Measurements from ENCODE around the gene PRLHR. TPM values are rescaled to one million over a fixed set of nuclear protein-coding genes. Genes with fewer than 3 reads are reported as not detected.

PRLHR gene
- total RNA-seq, 1 donor from 2014 or later = not detected

DNA sequence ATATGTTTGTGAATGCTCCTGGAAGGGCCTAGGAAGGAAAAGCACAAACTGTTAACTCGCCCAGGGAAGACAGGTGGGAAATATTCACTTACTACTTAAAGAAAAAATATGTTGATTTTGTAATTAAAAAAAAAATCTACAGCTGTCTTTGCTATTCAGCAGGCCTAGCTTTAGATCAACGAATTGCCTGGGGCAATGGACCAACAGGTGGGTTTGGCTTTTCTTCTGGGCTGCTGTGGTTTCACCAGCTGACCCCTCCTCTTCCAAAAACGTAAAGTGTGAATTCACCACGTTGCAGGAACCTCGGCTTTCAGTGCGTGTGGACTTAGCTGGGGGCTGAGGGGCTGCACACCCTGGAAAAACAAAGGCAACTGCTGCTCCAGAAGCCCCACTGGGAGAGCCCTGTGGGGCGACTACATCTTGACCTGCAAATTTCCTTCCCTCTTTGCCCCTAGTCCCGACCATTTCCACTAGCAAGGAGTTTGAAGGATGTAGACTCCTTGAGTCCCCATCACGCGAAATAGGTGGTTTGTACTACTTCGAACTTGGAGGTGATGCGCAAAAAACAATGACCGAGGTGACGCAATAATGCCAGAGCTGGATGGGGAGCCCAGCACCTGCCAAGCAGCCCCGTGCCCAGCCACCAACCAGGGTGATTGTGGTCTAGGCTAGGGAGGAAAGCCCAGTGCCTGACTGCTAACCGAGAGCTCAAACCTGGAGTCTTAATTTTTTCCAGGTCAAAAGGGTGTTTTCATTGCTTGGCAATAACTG lies 7.4 kb downstream of the PRLHR start:
- no peak for DNase-seq (ENCODE audit: low read depth)

GRCh38 chr10:118586911-118587310 lies 8.5 kb downstream of the PRLHR start:
- no peak for DNase-seq (ENCODE audit: low read depth)

DNA sequence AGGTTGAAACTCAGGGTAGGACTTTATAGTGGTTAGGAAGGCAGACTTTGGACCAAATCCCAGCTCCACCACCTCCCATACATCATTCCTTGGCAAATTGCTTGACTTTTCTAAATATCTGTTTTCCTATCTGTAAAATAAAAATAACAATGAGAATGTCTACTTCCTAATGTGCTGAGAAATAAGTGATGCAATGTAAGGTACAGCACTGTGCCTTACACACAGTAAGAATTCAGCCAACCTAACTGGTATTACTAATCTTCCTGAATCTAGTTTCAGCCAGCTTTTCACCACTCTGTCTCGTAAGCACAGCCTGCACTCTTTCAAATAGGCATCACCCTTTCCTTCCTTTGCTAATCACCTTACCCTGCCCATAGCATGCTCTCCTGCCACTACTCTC lies 9.7 kb downstream of the PRLHR start:
- no peak for DNase-seq (ENCODE audit: low read depth)

- DNase-seq (ENCODE audit: low read depth) = no peak
These were observed 10.2 kb downstream of the PRLHR start for GRCh38 chr10:118585234-118585633.

- DNase-seq (ENCODE audit: low read depth) = peak; percentile 62
These were observed 11.1 kb downstream of the PRLHR start for GRCh38 chr10:118584181-118584954.

- DNase-seq (ENCODE audit: low read depth) = no peak
These were observed 11.8 kb downstream of the PRLHR start for GRCh38 chr10:118583611-118584010.

- no peak for DNase-seq (ENCODE audit: low read depth)
These were observed 12.9 kb downstream of the PRLHR start for GRCh38 chr10:118582511-118582910.

- DNase-seq (ENCODE audit: low read depth) = no peak
These were observed 14.1 kb downstream of the PRLHR start for GRCh38 chr10:118581340-118581739.

DNA sequence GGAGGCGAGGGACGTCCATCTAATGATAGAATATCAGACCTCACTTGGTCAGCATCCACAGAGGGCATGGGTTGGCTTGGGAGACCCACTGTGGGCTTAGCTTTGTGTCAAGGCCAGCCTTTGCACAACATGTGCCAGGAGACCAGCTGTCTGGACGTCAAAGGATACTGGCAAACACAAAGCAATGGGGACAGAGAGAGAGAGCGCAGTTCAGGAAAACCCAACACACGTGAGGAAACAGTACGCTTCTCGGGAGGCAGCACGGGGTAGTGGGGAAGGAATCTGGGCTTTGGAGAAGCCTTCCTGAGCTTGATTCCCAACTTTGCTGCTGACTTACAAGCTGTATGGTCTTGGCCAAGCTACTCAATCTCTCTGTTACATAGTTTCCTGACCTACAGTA lies 14.7 kb downstream of the PRLHR start:
- no peak for DNase-seq (ENCODE audit: low read depth)

- no peak for DNase-seq (ENCODE audit: low read depth)
These were observed 21.9 kb downstream of the PRLHR start for GRCh38 chr10:118573512-118573911.

- no peak for DNase-seq (ENCODE audit: low read depth)
These were observed 23.0 kb downstream of the PRLHR start for GRCh38 chr10:118572256-118573041.

DNA sequence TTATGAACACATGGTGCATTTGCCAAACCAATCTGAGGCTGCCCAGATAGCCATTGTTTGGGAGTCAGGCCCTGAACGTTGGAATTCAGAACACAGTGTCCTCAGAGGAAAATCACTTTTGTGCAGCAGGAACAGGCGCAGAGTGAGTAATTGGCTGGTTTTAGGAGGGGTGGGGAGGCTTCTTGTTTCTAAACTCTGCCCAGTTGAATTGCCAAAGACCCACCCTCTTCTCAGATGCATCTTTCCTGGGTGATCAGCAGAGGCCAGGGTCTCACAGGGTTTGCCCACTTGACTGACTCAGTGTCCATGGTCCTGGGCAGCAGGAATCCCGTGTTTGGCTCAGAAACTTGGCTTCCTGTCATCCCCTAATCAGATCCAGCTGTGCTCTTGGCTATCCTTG lies 24.3 kb downstream of the PRLHR start:
- no peak for DNase-seq (ENCODE audit: low read depth)

DNA sequence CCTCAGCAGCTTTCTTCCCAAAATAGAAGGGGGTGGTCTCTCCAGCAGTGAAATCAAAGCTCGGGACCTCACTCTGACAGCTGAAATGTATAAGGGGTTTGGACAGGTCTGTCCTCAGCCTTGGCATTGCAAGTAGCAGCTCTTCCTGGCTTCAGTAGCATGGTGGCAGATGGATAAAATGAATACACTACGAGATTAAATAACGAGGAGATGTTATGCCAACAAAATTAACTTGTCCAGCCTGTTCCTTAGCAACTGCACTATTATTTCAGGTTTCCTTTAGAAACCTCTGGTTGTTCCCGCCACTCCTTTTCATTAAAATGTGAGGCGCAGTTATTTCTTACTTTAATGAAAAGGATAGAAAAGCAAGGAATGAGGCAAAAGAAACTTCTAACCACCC lies 24.9 kb downstream of the PRLHR start:
- no peak for DNase-seq (ENCODE audit: low read depth)

- DNase-seq (ENCODE audit: low read depth) = no peak
These were observed 25.6 kb downstream of the PRLHR start for GRCh38 chr10:118569882-118570252.

- DNase-seq (ENCODE audit: low read depth) = peak; percentile 83
These were observed 26.1 kb downstream of the PRLHR start for GRCh38 chr10:118569241-118569881.

DNA sequence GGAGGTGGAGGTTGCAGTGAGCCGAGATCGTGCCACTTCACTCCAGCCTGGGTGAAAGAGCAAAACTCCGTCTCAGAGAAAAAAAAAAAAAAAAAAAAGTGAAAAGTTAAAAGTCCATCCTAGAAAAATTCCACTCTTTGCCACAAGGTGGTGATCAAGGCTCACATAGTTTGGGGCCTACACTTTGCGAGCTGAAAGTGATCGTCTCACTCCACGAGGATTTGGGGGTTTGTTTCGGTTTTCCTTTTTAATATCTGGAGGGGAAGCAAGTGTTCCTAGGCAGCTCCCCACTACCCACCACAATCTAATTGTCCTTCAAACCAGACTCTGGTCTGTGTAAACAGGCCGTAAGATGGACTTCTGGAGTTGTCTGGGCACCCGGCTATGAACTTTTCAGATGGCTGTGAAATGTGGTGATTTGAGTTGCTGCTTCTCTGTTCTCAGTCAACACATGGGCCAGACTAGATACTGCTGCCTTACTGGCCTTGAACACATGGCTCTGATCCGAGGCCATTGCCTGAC lies 27.1 kb downstream of the PRLHR start:
- DNase-seq (ENCODE audit: low read depth) = peak; percentile 79

- no peak for DNase-seq (ENCODE audit: low read depth)
These were observed 27.7 kb downstream of the PRLHR start for GRCh38 chr10:118567701-118568248.

DNA sequence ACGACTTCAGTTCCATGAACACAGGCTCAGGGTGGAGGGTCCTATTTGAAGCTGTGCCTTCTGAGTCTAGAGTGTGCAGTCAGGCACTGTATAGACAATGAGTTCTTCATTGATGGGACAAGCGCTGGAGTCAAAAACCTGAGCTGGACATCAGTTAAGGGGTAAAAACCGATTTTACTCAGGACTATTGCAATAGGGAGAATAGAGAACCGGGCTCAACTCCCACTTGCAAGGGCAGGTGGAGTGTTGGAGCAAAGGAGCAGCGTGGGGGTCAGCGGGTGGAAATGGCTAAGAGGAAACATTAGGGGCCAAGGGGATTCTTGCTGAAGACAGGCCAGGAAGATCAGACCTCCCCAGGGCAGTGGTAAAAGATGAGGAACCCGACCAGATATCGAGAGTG lies 28.5 kb downstream of the PRLHR start:
- no peak for DNase-seq (ENCODE audit: low read depth)

- no peak for DNase-seq (ENCODE audit: low read depth)
These were observed 30.0 kb downstream of the PRLHR start for GRCh38 chr10:118565301-118566075.

DNA sequence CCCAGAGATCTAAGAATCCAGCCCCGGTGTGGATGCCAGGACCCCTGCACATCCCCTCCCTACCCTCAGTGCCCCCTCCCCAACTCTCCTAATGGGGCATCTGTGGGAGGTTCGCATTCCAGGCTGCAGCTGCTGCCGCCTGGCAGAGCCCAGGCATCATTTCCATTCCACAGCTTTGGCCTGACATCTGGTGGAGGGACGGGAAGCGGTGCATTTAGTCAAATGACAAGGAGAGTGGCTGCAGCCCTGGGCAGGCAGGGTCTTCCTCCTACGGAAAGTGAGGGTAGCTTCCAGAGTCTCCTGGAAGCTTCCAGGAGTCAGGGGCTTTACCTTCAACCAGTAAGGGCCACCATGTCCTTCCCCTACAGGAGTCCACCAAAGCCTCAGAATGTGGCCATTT lies 30.8 kb downstream of the PRLHR start:
- DNase-seq (ENCODE audit: low read depth) = peak; percentile 70
